ENCODE measurements around the gene KAZN. TPM values are rescaled to one million over a fixed set of nuclear protein-coding genes. Genes with fewer than 3 reads are reported as not detected.
A peak's percentile ranks its signal among the peaks of the same experiment; 100 is the strongest.
"Not testable (repeated sequence)": the region's sequence is repeated elsewhere in the genome, so short reads cannot be mapped to it uniquely, and the experiment has no call there.

Gene KAZN
- total and polyA plus RNA-seq, 2 donors, result 7.2 to 8.4 TPM

- H3K27ac ChIP-seq (ENCODE audit: low read depth); DNase-seq (ENCODE audit: extremely low spot score); H3K4me3 ChIP-seq (ENCODE audit: low read depth, low read length); H3K4me1 ChIP-seq (ENCODE audit: insufficient read depth); H3K36me3 ChIP-seq (ENCODE audit: insufficient read depth): not testable (repeated sequence)
- 84% methylated on average over 10 of the region's 10 CpGs for WGBS
Observed at GRCh38 chr1:15135604-15136003, 537.1 kb downstream of the KAZN start.

- WGBS, result 78% methylated on average over 6 of the region's 6 CpGs
- no peak for DNase-seq (ENCODE audit: extremely low spot score)
Observed at GRCh38 chr1:15137809-15138208, 539.3 kb downstream of the KAZN start.

GRCh38 chr1:15139654-15140350 lies 541.3 kb downstream of the KAZN start:
- WGBS, result 71% methylated on average over 15 of the region's 15 CpGs
- Histone ChIP-seq H3K36me3 (ENCODE audit: insufficient read depth) (no peaks in the 10 kb centered on the region), H3K4me3 (ENCODE audit: low read depth, low read length) (no peak overlapping the region), H3K27ac (ENCODE audit: low read depth) (no peak overlapping the region), H3K4me1 (ENCODE audit: insufficient read depth) (no peaks in the 10 kb centered on the region)
- no peak for DNase-seq (ENCODE audit: extremely low spot score)

More at GRCh38 chr1:15137809-15138208, 539.3 kb downstream of the KAZN start:
- no peak overlapping the region for H3K4me3 ChIP-seq (ENCODE audit: low read depth, low read length)
- no peaks in the 10 kb centered on the region for H3K4me1 ChIP-seq (ENCODE audit: insufficient read depth)
- H3K36me3 ChIP-seq (ENCODE audit: insufficient read depth), result no peaks in the 10 kb centered on the region
- H3K27ac ChIP-seq (ENCODE audit: low read depth), result no peak overlapping the region

GRCh38 chr1:15141935-15142539 lies 543.6 kb downstream of the KAZN start:
- Histone ChIP-seq H3K4me1 (ENCODE audit: insufficient read depth) (no peaks in the 10 kb centered on the region), H3K36me3 (ENCODE audit: insufficient read depth) (no peaks in the 10 kb centered on the region), H3K4me3 (ENCODE audit: low read depth, low read length) (no peak overlapping the region), H3K27ac (ENCODE audit: low read depth) (no peak overlapping the region)
- WGBS, result 53% methylated on average over 6 of the region's 6 CpGs
- DNase-seq (ENCODE audit: extremely low spot score), result no peak

- Histone ChIP-seq H3K36me3 (ENCODE audit: insufficient read depth) (no peaks in the 10 kb centered on the region), H3K4me3 (ENCODE audit: low read depth, low read length) (no peak overlapping the region), H3K27ac (ENCODE audit: low read depth) (no peak overlapping the region), H3K4me1 (ENCODE audit: insufficient read depth) (no peaks in the 10 kb centered on the region)
- DNase-seq (ENCODE audit: extremely low spot score), result no peak
- WGBS, result 74% methylated on average over 2 of the region's 2 CpGs
Observed at GRCh38 chr1:15145327-15145726, 546.8 kb downstream of the KAZN start.

- Histone ChIP-seq H3K4me3 (ENCODE audit: low read depth, low read length) (no peak overlapping the region), H3K36me3 (ENCODE audit: insufficient read depth) (no peaks in the 10 kb centered on the region), H3K4me1 (ENCODE audit: insufficient read depth) (no peaks in the 10 kb centered on the region), H3K27ac (ENCODE audit: low read depth) (no peak overlapping the region)
- DNase-seq (ENCODE audit: extremely low spot score), result no peak
- 73% methylated on average over 4 of the region's 4 CpGs for WGBS
Observed at GRCh38 chr1:15146142-15146680, 547.7 kb downstream of the KAZN start.

- H3K36me3 ChIP-seq (ENCODE audit: insufficient read depth), result no peaks in the 10 kb centered on the region
- no peaks in the 10 kb centered on the region for H3K4me1 ChIP-seq (ENCODE audit: insufficient read depth)
- no peak overlapping the region for H3K4me3 ChIP-seq (ENCODE audit: low read depth, low read length)
- 76% methylated on average over 4 of the region's 4 CpGs for WGBS
- no peak for DNase-seq (ENCODE audit: extremely low spot score)
- H3K27ac ChIP-seq (ENCODE audit: low read depth), result no peak overlapping the region
Observed at GRCh38 chr1:15146971-15147376, 548.5 kb downstream of the KAZN start.

- DNase-seq (ENCODE audit: extremely low spot score), result no peak
- Histone ChIP-seq H3K4me3 (ENCODE audit: low read depth, low read length) (no peak overlapping the region), H3K4me1 (ENCODE audit: insufficient read depth) (no peaks in the 10 kb centered on the region), H3K36me3 (ENCODE audit: insufficient read depth) (no peaks in the 10 kb centered on the region), H3K27ac (ENCODE audit: low read depth) (no peak overlapping the region)
- WGBS, result 88% methylated on average over 6 of the region's 6 CpGs
Observed at GRCh38 chr1:15148004-15148403, 549.5 kb downstream of the KAZN start.

- Histone ChIP-seq H3K4me3 (ENCODE audit: low read depth, low read length) (no peak overlapping the region), H3K4me1 (ENCODE audit: insufficient read depth) (no peaks in the 10 kb centered on the region), H3K36me3 (ENCODE audit: insufficient read depth) (no peaks in the 10 kb centered on the region), H3K27ac (ENCODE audit: low read depth) (no peak overlapping the region)
- DNase-seq (ENCODE audit: extremely low spot score), result no peak
- 88% methylated on average over 9 of the region's 9 CpGs for WGBS
Observed at GRCh38 chr1:15148475-15148874, 550.0 kb downstream of the KAZN start.

- no peak for DNase-seq (ENCODE audit: extremely low spot score)
- Histone ChIP-seq H3K36me3 (ENCODE audit: insufficient read depth) (no peaks in the 10 kb centered on the region), H3K27ac (ENCODE audit: low read depth) (no peak overlapping the region), H3K4me1 (ENCODE audit: insufficient read depth) (no peaks in the 10 kb centered on the region), H3K4me3 (ENCODE audit: low read depth, low read length) (no peak overlapping the region)
- 0% methylated on average over 1 of the region's 1 CpG for WGBS
Observed at GRCh38 chr1:15148941-15149340, 550.5 kb downstream of the KAZN start.

- Histone ChIP-seq H3K4me1 (ENCODE audit: insufficient read depth) (no peaks in the 10 kb centered on the region), H3K27ac (ENCODE audit: low read depth) (no peak overlapping the region), H3K4me3 (ENCODE audit: low read depth, low read length) (no peak overlapping the region), H3K36me3 (ENCODE audit: insufficient read depth) (no peaks in the 10 kb centered on the region)
- no peak for DNase-seq (ENCODE audit: extremely low spot score)
- 93% methylated on average over 3 of the region's 3 CpGs for WGBS
Observed at GRCh38 chr1:15150376-15150775, 551.9 kb downstream of the KAZN start.

GRCh38 chr1:15151377-15151806 lies 552.9 kb downstream of the KAZN start:
- Histone ChIP-seq H3K4me3 (ENCODE audit: low read depth, low read length) (no peak overlapping the region), H3K27ac (ENCODE audit: low read depth) (no peak overlapping the region), H3K36me3 (ENCODE audit: insufficient read depth) (no peaks in the 10 kb centered on the region), H3K4me1 (ENCODE audit: insufficient read depth) (no peaks in the 10 kb centered on the region)
- no peak for DNase-seq (ENCODE audit: extremely low spot score)
- 41% methylated on average over 5 of the region's 5 CpGs for WGBS

- Histone ChIP-seq H3K4me3 (ENCODE audit: low read depth, low read length) (peak overlapping the region; percentile 62), H3K4me1 (ENCODE audit: insufficient read depth) (no peaks in the 10 kb centered on the region)
Observed at GRCh38 chr1:15151871-15152270, 553.4 kb downstream of the KAZN start.

More at GRCh38 chr1:15151871-15152270, 553.4 kb downstream of the KAZN start:
- WGBS, result 51% methylated on average over 3 of the region's 3 CpGs
- H3K36me3 ChIP-seq (ENCODE audit: insufficient read depth), result no peaks in the 10 kb centered on the region
- H3K27ac ChIP-seq (ENCODE audit: low read depth), result peak overlapping the region; percentile 13
- DNase-seq (ENCODE audit: extremely low spot score), result no peak
